ENCODE results near the gene UBAC2.
A peak's percentile ranks its signal among the peaks of the same experiment; 100 is the strongest.

The UBAC2 gene

GRCh38 chr13:99342723-99343315 is 142.2 kb downstream of the UBAC2 start:
- no peak for DNase-seq (ENCODE audit: low read depth)
- H3K4me3 ChIP-seq (ENCODE audit: low read length): no peak overlapping the region
- TF ChIP-seq, protein P1, sequence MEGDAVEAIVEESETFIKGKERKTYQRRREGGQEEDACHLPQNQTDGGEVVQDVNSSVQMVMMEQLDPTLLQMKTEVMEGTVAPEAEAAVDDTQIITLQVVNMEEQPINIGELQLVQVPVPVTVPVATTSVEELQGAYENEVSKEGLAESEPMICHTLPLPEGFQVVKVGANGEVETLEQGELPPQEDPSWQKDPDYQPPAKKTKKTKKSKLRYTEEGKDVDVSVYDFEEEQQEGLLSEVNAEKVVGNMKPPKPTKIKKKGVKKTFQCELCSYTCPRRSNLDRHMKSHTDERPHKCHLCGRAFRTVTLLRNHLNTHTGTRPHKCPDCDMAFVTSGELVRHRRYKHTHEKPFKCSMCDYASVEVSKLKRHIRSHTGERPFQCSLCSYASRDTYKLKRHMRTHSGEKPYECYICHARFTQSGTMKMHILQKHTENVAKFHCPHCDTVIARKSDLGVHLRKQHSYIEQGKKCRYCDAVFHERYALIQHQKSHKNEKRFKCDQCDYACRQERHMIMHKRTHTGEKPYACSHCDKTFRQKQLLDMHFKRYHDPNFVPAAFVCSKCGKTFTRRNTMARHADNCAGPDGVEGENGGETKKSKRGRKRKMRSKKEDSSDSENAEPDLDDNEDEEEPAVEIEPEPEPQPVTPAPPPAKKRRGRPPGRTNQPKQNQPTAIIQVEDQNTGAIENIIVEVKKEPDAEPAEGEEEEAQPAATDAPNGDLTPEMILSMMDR (conservative IDR thresholded peaks at IDR 0.05; ENCODE audit: low read length): no peak

- no peak for DNase-seq (ENCODE audit: low read depth)
- H3K4me3 ChIP-seq (ENCODE audit: low read length): no peak overlapping the region
- TF ChIP-seq, protein P1 (conservative IDR thresholded peaks at IDR 0.05; ENCODE audit: low read length): no peak
These were observed 144.1 kb downstream of the UBAC2 start for GRCh38 chr13:99344610-99345208.

GRCh38 chr13:99345345-99345744 is 144.7 kb downstream of the UBAC2 start:
- TF ChIP-seq, protein P1 (conservative IDR thresholded peaks at IDR 0.05; ENCODE audit: low read length): no peak

DNA sequence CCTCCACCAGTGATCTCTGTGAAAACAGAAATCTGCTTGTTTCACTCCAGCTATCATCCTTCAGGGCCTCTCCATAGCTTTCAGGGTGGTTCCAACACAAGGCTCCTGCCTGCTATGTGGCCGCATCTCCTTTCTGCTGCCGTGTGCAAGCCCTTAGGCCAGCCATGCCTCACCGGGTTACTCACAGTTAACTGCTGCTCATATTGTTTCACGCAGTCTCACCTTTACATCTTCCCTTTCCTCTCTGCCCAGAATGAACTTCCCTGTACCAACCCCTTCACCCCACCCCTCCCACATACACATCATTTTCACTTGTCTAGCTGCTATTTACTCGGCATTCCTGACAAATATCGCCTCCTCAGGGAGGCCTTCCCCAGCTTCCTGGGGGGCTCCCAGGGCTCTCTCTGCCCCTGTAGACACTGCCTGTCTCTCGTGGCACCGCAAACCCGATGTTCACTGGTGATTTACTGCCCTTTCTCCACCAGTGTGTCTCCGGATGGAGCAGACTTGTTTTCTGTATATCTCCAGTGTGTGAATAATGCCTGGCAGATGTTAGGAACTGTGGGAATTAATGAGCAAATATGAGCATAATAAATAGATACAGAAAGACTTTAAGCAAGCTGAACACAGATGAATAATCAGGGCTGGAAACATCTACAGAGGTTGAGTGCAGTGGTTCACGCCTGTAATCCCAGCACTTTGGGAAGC is 145.8 kb downstream of the UBAC2 start:
- no peak overlapping the region for H3K4me3 ChIP-seq (ENCODE audit: low read length)
- DNase-seq (ENCODE audit: low read depth): peak; percentile 56
- TF ChIP-seq, protein P1 (conservative IDR thresholded peaks at IDR 0.05; ENCODE audit: low read length): no peak

More at GRCh38 chr13:99345345-99345744, 144.7 kb downstream of the UBAC2 start:
- no peak for DNase-seq (ENCODE audit: low read depth)
- no peak overlapping the region for H3K4me3 ChIP-seq (ENCODE audit: low read length)

DNA sequence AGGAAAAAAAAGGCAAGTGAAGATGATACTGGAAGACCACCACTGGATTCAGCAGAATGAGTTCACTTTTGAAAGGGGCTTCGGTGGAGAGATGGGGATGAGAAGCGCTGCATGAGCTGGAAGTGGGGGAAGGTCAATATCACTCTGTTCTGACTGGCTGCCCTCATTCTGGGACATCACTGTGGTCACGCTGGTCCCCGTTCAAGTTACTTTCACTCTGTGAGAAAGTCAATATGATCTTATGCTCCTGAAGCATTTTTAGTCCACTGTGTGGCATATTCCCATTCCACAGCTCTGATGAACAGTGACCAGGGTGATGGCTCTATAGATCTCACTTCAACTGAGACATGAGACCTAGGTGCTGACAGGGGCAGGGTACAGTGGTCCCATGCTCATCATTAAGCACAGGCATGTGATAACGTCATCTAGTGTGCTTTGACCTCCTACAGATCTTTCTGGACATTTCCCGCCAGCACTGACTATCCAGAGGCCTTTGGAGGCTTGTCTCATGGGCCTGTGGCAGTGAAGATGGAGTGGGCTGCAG is 146.8 kb downstream of the UBAC2 start:
- TF ChIP-seq, protein P1 (conservative IDR thresholded peaks at IDR 0.05; ENCODE audit: low read length): no peak
- H3K4me3 ChIP-seq (ENCODE audit: low read length): no peak overlapping the region
- no peak for DNase-seq (ENCODE audit: low read depth)

DNA sequence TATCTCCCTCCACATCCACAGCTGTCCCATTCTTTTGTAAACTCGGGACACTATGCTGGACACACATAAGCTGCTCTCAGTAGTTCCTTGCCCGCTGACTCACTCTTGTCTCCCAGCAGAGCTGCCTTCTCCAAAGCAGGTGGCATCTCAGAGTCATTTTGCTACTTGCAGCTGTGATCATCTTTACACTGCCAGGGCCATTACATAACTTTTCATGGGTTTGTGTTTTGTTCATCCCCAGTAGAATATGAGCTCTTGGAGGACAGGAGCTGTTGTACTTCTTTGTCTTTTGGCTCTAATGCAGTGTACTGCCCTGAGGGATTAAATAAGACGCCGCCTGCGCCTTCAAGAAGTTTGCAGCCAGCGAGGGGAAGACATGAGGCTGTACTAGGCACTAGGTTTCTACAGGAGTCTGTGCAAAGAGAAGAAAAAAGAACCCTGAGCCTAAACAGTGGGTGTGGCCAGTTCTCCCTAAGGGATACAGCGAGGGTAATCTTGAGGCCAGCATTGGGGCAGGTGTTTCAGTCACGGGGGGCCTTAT is 147.3 kb downstream of the UBAC2 start:
- no peak overlapping the region for H3K4me3 ChIP-seq (ENCODE audit: low read length)
- peak; percentile 3 for DNase-seq (ENCODE audit: low read depth)
- TF ChIP-seq, protein P1 (conservative IDR thresholded peaks at IDR 0.05; ENCODE audit: low read length): no peak

Data from AG10803 (cell line).